ENCODE measurements around the gene BIN1. TPM values are rescaled to one million over a fixed set of nuclear protein-coding genes. Genes with fewer than 3 reads are reported as not detected.

BIN1 gene
- total RNA-seq, 1 donor from 2014 or later: 90.9 TPM

DNA sequence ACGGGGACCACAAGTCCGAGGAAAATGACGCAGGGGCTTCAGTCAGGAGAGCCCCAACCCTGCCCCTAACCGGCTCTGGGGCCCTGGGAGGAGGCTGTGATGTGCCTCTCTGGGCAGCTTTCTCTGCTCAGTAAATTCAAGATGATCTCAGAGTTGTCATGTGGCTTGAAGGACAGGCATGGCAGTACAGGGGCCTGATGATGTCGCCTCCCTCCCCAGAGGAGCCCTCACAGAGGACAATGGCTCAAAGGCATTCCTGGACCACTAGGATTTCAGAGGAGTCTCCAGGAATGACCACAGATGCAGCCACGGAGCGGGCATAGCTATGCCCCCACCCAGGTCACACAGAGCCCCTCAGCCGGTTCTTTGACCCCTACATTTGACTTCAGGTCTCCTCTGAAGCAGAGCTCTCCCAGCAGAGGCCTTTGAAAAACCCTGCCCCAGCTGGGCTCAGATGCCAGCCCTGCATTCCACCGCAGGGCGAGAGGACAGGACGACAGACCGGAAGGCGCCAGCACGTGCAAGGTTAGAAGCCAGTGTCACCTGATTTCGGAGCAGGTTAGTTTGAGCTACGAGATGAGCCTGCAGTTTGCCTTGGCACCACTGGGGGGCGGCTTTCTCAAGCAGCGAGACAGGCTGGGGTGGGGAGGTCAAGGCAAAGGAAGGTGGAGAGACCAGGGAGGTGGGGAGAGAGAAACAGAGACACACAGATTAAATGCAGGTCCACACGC, 39.2 kb downstream of the BIN1 start:
- Histone ChIP-seq H3K4me3 (ENCODE audit: low read depth, low read length) (no peak overlapping the region), H3K27me3 (ENCODE audit: control insufficient read depth, insufficient read depth, low read length) (no peaks in the 10 kb centered on the region), H3K36me3 (ENCODE audit: control insufficient read depth, insufficient read depth, low read length) (peaks cover 1% of the 10 kb centered on the region)
- no peak for DNase-seq (ENCODE audit: low read depth)
- TF ChIP-seq, protein P1, sequence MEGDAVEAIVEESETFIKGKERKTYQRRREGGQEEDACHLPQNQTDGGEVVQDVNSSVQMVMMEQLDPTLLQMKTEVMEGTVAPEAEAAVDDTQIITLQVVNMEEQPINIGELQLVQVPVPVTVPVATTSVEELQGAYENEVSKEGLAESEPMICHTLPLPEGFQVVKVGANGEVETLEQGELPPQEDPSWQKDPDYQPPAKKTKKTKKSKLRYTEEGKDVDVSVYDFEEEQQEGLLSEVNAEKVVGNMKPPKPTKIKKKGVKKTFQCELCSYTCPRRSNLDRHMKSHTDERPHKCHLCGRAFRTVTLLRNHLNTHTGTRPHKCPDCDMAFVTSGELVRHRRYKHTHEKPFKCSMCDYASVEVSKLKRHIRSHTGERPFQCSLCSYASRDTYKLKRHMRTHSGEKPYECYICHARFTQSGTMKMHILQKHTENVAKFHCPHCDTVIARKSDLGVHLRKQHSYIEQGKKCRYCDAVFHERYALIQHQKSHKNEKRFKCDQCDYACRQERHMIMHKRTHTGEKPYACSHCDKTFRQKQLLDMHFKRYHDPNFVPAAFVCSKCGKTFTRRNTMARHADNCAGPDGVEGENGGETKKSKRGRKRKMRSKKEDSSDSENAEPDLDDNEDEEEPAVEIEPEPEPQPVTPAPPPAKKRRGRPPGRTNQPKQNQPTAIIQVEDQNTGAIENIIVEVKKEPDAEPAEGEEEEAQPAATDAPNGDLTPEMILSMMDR (IDR thresholded peaks at IDR 0.05; ENCODE audit: insufficient read depth, low read length, poor library complexity, severe bottlenecking): peak; percentile 92

DNA sequence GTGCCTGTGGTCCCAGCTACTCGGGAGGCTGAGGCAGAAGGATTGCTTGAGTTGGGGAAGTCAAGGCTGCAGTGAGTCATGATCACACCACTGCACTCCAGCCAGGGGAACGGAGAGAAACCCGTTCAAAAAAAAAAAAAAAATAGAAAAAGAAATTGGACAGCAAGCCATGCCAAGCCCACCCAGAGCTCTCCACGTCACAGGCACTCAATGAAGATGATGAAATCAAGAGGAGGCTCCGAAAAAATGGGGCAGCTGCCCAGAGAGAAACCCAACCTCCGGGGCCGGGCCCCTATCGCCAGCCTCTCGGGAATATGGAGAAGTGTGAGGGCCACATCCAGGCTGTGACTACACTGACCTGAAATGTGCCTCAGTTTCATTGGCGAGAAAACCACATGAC, 40.0 kb downstream of the BIN1 start:
- TF ChIP-seq, protein P1 (IDR thresholded peaks at IDR 0.05; ENCODE audit: insufficient read depth, low read length, poor library complexity, severe bottlenecking): no peak
- no peaks in the 10 kb centered on the region for H3K27me3 ChIP-seq (ENCODE audit: control insufficient read depth, insufficient read depth, low read length)
- peaks cover 1% of the 10 kb centered on the region for H3K36me3 ChIP-seq (ENCODE audit: control insufficient read depth, insufficient read depth, low read length)
- H3K4me3 ChIP-seq (ENCODE audit: low read depth, low read length): no peak overlapping the region
- DNase-seq (ENCODE audit: low read depth): no peak

DNA sequence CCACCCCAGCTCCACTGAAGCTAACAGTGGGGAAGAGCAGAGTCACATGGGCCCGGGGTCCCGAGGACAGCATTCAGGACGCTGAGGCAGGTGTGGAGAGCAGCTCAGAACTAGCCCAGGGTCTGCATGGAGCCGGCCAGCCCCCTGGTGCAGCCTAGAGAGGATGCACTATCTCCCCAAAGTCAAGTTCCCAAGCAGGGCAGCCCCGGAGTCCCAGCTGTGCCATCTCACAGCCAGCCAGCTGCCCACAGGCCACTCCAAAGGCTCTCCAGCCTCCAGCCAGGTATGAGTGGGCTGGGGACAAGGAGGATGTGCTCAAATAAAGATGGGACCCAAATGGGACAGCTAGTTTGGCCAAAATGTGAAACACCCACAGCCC, 41.0 kb downstream of the BIN1 start:
- Histone ChIP-seq H3K27me3 (ENCODE audit: control insufficient read depth, insufficient read depth, low read length) (no peaks in the 10 kb centered on the region), H3K36me3 (ENCODE audit: control insufficient read depth, insufficient read depth, low read length) (peaks cover 1% of the 10 kb centered on the region), H3K4me3 (ENCODE audit: low read depth, low read length) (no peak overlapping the region)
- DNase-seq (ENCODE audit: low read depth): no peak
- TF ChIP-seq, protein P1 (IDR thresholded peaks at IDR 0.05; ENCODE audit: insufficient read depth, low read length, poor library complexity, severe bottlenecking): no peak

DNA sequence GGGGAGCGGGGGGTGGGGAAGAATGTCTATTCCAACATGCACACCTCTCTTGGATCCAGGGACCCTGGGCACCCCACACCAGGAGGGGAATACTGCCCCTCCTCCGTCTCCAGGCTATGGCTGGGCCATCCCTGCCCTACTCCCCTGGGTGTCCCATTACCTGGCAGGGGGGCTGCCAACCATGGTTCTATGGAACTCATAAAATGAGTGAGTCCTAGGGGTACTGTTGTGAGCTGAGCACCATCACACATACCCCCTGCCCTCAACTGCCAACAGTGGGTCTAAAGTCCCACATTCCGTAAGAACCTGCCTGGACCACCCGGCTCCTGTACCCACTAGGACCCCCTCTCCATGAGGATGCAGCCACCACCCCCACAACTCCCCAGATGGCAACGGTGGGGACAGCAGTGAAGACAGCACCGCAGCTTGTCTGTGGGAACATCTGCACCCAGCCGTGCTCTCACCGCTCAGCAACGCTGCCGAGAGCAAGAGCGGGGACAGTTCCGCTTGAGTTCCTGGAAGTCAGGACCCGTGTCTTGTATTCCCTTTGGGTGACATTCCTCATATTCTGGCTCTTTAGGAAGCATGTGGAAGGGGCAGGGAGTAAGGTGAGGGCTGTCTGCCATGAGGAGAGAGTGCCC, 41.5 kb downstream of the BIN1 start:
- no peak overlapping the region for H3K4me3 ChIP-seq (ENCODE audit: low read depth, low read length)
- no peaks in the 10 kb centered on the region for H3K27me3 ChIP-seq (ENCODE audit: control insufficient read depth, insufficient read depth, low read length)
- H3K36me3 ChIP-seq (ENCODE audit: control insufficient read depth, insufficient read depth, low read length): peaks cover 1% of the 10 kb centered on the region
- no peak for DNase-seq (ENCODE audit: low read depth)
- TF ChIP-seq, protein P1 (IDR thresholded peaks at IDR 0.05; ENCODE audit: insufficient read depth, low read length, poor library complexity, severe bottlenecking): no peak

DNA sequence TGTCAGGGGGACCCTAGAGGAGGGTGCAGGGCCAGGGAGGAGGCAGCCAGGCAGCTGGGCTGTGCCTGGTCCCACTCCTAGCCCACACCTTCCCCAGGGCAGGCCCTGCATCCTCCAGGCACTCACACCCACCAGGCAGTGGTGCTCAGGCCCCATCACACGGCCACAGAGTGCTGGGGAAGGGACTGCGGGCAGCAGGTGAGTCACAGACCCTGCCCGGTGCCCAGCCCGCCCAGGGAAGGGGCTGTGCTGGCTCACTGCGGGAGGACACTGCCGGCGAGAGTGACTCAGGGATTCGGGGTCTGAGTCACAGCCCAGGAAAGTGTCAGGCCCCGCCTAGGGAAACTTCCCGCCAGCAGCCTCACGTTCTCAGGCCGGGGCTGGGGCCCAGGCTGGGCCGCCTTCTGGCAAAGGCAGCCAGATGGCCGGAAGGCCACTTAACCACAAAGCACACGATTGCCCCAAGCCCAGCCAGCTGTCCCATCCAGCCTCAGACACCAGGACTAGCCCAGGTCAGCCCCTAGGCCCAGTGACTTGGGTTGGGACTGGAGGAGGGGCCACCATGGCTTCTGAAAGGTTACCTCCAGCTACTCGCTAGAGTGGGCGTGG, 42.2 kb downstream of the BIN1 start:
- TF ChIP-seq, protein P1 (IDR thresholded peaks at IDR 0.05; ENCODE audit: insufficient read depth, low read length, poor library complexity, severe bottlenecking): peak; percentile 52
- Histone ChIP-seq H3K4me3 (ENCODE audit: low read depth, low read length) (no peak overlapping the region), H3K27me3 (ENCODE audit: control insufficient read depth, insufficient read depth, low read length) (no peaks in the 10 kb centered on the region), H3K36me3 (ENCODE audit: control insufficient read depth, insufficient read depth, low read length) (peaks cover 1% of the 10 kb centered on the region)
- DNase-seq (ENCODE audit: low read depth): peak; percentile 92

Data from kidney epithelial cell (primary cell).